ENCODE data around the gene AHCYL1. TPM values are rescaled to one million over a fixed set of nuclear protein-coding genes. Genes with fewer than 3 reads are reported as not detected.

Gene AHCYL1
- total and polyA plus RNA-seq, 12 donors: 21.9 to 58.9 (median 47.4) TPM

Other genes starting within 250 kb of the AHCYL1 start
- gene GSTM3, start 243.7 kb upstream of the AHCYL1 start, total RNA-seq: 100 to 1,000 TPM in 5 of 10 donors, 10 to 100 TPM in 5; 51.8 to 289 (median 99.3) TPM
- gene GSTM3, start 243.7 kb upstream of the AHCYL1 start, polyA plus RNA-seq: 100 to 1,000 TPM in 1 of 2 donors, 10 to 100 TPM in 1; 49.0 to 129 TPM
- gene EPS8L3, start 220.8 kb upstream of the AHCYL1 start, total RNA-seq: under 1 TPM in 3 of 10 donors, not detected in 7; 0.49 to 0.61 (median 0.56) TPM
- gene EPS8L3, start 220.8 kb upstream of the AHCYL1 start, polyA plus RNA-seq: not detected
- 10 to 100 TPM in 6 of 10 donors, 1 to 10 TPM in 4; 6.3 to 26.2 (median 12.3) TPM for gene CSF1, start 73.9 kb upstream of the AHCYL1 start, total RNA-seq
- gene CSF1, start 73.9 kb upstream of the AHCYL1 start, polyA plus RNA-seq: 10 to 100 TPM; 11.5 to 15.1 TPM
- 10 to 100 TPM; 13.9 to 23.2 (median 18.9) TPM for gene STRIP1, start 49.9 kb downstream of the AHCYL1 start, total RNA-seq
- 10 to 100 TPM; 10.3 to 12.3 TPM for gene STRIP1, start 49.9 kb downstream of the AHCYL1 start, polyA plus RNA-seq
- not detected for gene ALX3, start 85.9 kb downstream of the AHCYL1 start, total RNA-seq
- gene ALX3, start 85.9 kb downstream of the AHCYL1 start, polyA plus RNA-seq: under 1 TPM in 1 of 2 donors, not detected in 1; 0.04 TPM
- gene UBL4B, start 127.7 kb downstream of the AHCYL1 start, total RNA-seq: not detected
- gene UBL4B, start 127.7 kb downstream of the AHCYL1 start, polyA plus RNA-seq: not detected
- gene SLC6A17, start 165.7 kb downstream of the AHCYL1 start, total RNA-seq: under 1 TPM in 7 of 10 donors, not detected in 3; 0.06 to 0.45 (median 0.19) TPM
- gene SLC6A17, start 165.7 kb downstream of the AHCYL1 start, polyA plus RNA-seq: under 1 TPM in 1 of 2 donors, not detected in 1; 0.09 TPM
- 10 to 100 TPM in 4 of 10 donors, 1 to 10 TPM in 6; 2.6 to 13.8 (median 6.1) TPM for gene KCNC4, start 225.5 kb downstream of the AHCYL1 start, total RNA-seq
- 1 to 10 TPM; 2.2 to 3.0 TPM for gene KCNC4, start 225.5 kb downstream of the AHCYL1 start, polyA plus RNA-seq

All from heart right ventricle (tissue), 12 donors.